Measurements from ENCODE around the gene CDH13.

DNA sequence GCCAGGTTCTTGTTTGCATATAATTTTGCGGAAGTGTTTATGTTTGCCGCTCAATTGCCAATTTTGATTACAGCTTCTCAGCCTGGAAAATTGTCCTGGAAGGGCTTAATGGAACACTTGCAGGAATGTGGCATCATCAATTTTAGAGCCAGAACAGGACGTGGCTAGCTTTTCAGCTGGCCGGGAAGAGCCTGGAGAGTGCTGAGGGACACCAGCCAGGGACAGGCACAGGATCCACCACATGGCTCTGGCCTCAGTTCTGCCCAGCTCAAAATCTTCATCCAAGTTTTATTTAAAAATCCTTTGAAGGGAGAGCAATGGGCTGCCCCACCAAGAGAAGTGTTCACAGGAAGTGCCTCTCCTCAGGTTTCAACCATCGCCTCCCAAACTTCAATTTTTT is 893.8 kb downstream of the CDH13 start:
- TF ChIP-seq, protein P1, sequence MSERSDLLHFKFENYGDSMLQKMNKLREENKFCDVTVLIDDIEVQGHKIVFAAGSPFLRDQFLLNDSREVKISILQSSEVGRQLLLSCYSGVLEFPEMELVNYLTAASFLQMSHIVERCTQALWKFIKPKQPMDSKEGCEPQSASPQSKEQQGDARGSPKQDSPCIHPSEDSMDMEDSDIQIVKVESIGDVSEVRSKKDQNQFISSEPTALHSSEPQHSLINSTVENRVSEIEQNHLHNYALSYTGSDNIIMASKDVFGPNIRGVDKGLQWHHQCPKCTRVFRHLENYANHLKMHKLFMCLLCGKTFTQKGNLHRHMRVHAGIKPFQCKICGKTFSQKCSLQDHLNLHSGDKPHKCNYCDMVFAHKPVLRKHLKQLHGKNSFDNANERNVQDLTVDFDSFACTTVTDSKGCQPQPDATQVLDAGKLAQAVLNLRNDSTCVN (CRISPR knock-in tag; IDR thresholded peaks at IDR 0.05), result no peak
- TF ChIP-seq NR2F6 (CRISPR knock-in tag; IDR thresholded peaks at IDR 0.05), result no peak
- TF ChIP-seq, protein P2, sequence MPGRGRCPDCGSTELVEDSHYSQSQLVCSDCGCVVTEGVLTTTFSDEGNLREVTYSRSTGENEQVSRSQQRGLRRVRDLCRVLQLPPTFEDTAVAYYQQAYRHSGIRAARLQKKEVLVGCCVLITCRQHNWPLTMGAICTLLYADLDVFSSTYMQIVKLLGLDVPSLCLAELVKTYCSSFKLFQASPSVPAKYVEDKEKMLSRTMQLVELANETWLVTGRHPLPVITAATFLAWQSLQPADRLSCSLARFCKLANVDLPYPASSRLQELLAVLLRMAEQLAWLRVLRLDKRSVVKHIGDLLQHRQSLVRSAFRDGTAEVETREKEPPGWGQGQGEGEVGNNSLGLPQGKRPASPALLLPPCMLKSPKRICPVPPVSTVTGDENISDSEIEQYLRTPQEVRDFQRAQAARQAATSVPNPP (IDR thresholded peaks at IDR 0.05; ENCODE audit: borderline replicate concordance, insufficient read depth, insufficient read length), result no peak
- TF ChIP-seq JUN (IDR thresholded peaks at IDR 0.05; ENCODE audit: borderline replicate concordance, low read depth, low read length), result no peak
- no peak for TF ChIP-seq JUN (CRISPR knock-in tag; IDR thresholded peaks at IDR 0.05; ENCODE audit: borderline replicate concordance)
- TF ChIP-seq NFXL1 (CRISPR knock-in tag; IDR thresholded peaks at IDR 0.05), result no peak
- TF ChIP-seq, protein P3, sequence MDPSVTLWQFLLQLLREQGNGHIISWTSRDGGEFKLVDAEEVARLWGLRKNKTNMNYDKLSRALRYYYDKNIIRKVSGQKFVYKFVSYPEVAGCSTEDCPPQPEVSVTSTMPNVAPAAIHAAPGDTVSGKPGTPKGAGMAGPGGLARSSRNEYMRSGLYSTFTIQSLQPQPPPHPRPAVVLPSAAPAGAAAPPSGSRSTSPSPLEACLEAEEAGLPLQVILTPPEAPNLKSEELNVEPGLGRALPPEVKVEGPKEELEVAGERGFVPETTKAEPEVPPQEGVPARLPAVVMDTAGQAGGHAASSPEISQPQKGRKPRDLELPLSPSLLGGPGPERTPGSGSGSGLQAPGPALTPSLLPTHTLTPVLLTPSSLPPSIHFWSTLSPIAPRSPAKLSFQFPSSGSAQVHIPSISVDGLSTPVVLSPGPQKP (CRISPR knock-in tag; IDR thresholded peaks at IDR 0.05), result no peak
- TF ChIP-seq, protein P4, sequence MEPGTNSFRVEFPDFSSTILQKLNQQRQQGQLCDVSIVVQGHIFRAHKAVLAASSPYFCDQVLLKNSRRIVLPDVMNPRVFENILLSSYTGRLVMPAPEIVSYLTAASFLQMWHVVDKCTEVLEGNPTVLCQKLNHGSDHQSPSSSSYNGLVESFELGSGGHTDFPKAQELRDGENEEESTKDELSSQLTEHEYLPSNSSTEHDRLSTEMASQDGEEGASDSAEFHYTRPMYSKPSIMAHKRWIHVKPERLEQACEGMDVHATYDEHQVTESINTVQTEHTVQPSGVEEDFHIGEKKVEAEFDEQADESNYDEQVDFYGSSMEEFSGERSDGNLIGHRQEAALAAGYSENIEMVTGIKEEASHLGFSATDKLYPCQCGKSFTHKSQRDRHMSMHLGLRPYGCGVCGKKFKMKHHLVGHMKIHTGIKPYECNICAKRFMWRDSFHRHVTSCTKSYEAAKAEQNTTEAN (CRISPR knock-in tag; IDR thresholded peaks at IDR 0.05), result no peak
- TF ChIP-seq, protein P5, sequence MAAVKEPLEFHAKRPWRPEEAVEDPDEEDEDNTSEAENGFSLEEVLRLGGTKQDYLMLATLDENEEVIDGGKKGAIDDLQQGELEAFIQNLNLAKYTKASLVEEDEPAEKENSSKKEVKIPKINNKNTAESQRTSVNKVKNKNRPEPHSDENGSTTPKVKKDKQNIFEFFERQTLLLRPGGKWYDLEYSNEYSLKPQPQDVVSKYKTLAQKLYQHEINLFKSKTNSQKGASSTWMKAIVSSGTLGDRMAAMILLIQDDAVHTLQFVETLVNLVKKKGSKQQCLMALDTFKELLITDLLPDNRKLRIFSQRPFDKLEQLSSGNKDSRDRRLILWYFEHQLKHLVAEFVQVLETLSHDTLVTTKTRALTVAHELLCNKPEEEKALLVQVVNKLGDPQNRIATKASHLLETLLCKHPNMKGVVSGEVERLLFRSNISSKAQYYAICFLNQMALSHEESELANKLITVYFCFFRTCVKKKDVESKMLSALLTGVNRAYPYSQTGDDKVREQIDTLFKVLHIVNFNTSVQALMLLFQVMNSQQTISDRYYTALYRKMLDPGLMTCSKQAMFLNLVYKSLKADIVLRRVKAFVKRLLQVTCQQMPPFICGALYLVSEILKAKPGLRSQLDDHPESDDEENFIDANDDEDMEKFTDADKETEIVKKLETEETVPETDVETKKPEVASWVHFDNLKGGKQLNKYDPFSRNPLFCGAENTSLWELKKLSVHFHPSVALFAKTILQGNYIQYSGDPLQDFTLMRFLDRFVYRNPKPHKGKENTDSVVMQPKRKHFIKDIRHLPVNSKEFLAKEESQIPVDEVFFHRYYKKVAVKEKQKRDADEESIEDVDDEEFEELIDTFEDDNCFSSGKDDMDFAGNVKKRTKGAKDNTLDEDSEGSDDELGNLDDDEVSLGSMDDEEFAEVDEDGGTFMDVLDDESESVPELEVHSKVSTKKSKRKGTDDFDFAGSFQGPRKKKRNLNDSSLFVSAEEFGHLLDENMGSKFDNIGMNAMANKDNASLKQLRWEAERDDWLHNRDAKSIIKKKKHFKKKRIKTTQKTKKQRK (IDR thresholded peaks at IDR 0.05; ENCODE audit: borderline replicate concordance, low read depth, low read length), result no peak
- TF ChIP-seq EGR1 (conservative IDR thresholded peaks at IDR 0.05), result no peak
- TF ChIP-seq EP300 (IDR thresholded peaks at IDR 0.05; ENCODE audit: low read length), result no peak

All from K562 (cell line).